Stomach (tissue), 4 donors: ENCODE results near the gene SH3BP2.

Source experiments
- CTCF ChIP-seq, 7 experiments: fragments of 450-650 bp in 4 of 7; fragments of 200-600 bp in 3 of 7; sonication (generic) in 3 of 7; IDR thresholded peaks; one replicate each; pipeline ENCODE4 v1.5.1; 2016 to 2019; ENCODE audit warnings: antibody characterized with exemption in 7 of 7, control low read depth in 2 of 7, mild to moderate bottlenecking in 1 of 7
- EP300 ChIP-seq: sonication (generic); formaldehyde crosslinking; IDR thresholded peaks from one replicate; pipeline ENCODE4 v1.6.1; 2017; ENCODE audit warnings: antibody characterized with exemption
- POLR2AphosphoS5 ChIP-seq, 3 donors: sonication (generic); formaldehyde crosslinking; IDR thresholded peaks; one replicate each; pipeline ENCODE4 v1.6.1; 2016; ENCODE audit warnings: antibody characterized with exemption in 3 of 3

- TF ChIP-seq CTCF (IDR thresholded peaks at IDR 0.05) (no peak), POLR2AphosphoS5 (IDR thresholded peaks at IDR 0.05) (no peak), EP300 (no peak)
Observed at GRCh38 chr4:2789793-2790582, 2.9 kb upstream of the SH3BP2 start.
